OCI-LY7 (cell line): ENCODE data around the gene KIF14. TPM values are rescaled to one million over a fixed set of nuclear protein-coding genes. Genes with fewer than 3 reads are reported as not detected.

Experiments used
- BruUV-seq: library from RNA; stranded (reverse); fragments of 400-500 nt; replicated peaks from 2 replicates; lab custom pipeline; 2021; lab: Mats Ljungman, UMichigan
- CTCF ChIA-PET: fragments of 300-600 bp; sonication (Branson Sonifier 250); formaldehyde crosslinking; loops from one replicate; lab custom pipeline; 2022; ENCODE audit warnings: antibody characterized with exemption; ENCODE audit not compliant: unreplicated experiment; lab: Charles Lee
- POLR2A ChIA-PET: fragments of 300-600 bp; sonication (Branson Sonifier 250); formaldehyde crosslinking; loops from one replicate; lab custom pipeline; 2022; ENCODE audit warnings: antibody characterized with exemption; lab: Charles Lee
- DNase-seq: peaks from one replicate; pipeline ENCODE4 v3.0.0-alpha.2; 2015; ENCODE audit warnings: low spot score
- H2AFZ ChIP-seq: fragments of 200-600 bp; sonication (generic), shearing (Covaris generic); 2 replicates; pipeline ENCODE4 v1.6.1; 2014; ENCODE audit warnings: mild to moderate bottlenecking, antibody characterized with exemption, low read length, moderate library complexity
- H3K27ac ChIP-seq: fragments of 200-600 bp; sonication (generic); 2 replicates; pipeline ENCODE4 v1.5.1; 2014; ENCODE audit warnings: mixed run types, low read depth, mild to moderate bottlenecking, moderate library complexity, low read length, inconsistent platforms; ENCODE audit not compliant: poor library complexity, severe bottlenecking
- H3K36me3 ChIP-seq: fragments of 200-600 bp; sonication (generic); 2 replicates; pipeline ENCODE4 v1.6.1; 2014; ENCODE audit warnings: mild to moderate bottlenecking, antibody characterized with exemption, low read length, moderate library complexity, mixed read lengths; ENCODE audit not compliant: insufficient read depth
- H3K4me1 ChIP-seq: fragments of 200-600 bp; sonication (generic); 2 replicates; pipeline ENCODE4 v1.5.1; 2014; ENCODE audit warnings: mild to moderate bottlenecking, low read length; ENCODE audit not compliant: insufficient read depth, poor library complexity, severe bottlenecking
- H3K4me2 ChIP-seq: fragments of 200-600 bp; sonication (generic); 2 replicates; pipeline ENCODE4 v1.6.1; 2014; ENCODE audit warnings: mild to moderate bottlenecking, low read length
- H3K4me3 ChIP-seq: fragments of 200-600 bp; sonication (generic); 2 replicates; pipeline ENCODE4 v1.5.1; 2014; ENCODE audit warnings: mild to moderate bottlenecking, low read depth, low read length; ENCODE audit not compliant: poor library complexity, severe bottlenecking
- H3K79me2 ChIP-seq: fragments of 200-600 bp; sonication (generic); 2 replicates; pipeline ENCODE4 v1.6.1; 2016; ENCODE audit warnings: low read depth, mild to moderate bottlenecking, low read length, moderate library complexity, mixed read lengths; ENCODE audit not compliant: insufficient read depth
- H3K9me2 ChIP-seq: fragments of 200-600 bp; sonication (generic); 2 replicates; pipeline ENCODE4 v1.6.1; 2016; ENCODE audit warnings: mild to moderate bottlenecking, low read length, mixed read lengths; ENCODE audit not compliant: insufficient read depth
- H3K9me3 ChIP-seq: fragments of 200-600 bp; sonication (generic); 2 replicates; pipeline ENCODE4 v1.6.1; 2014; ENCODE audit warnings: mild to moderate bottlenecking, mixed run types, low read length, mixed read lengths
- H4K20me1 ChIP-seq: fragments of 200-600 bp; sonication (generic); 2 replicates; pipeline ENCODE4 v1.6.1; 2014; ENCODE audit warnings: mild to moderate bottlenecking, antibody characterized with exemption, low read length, moderate library complexity, mixed read lengths; ENCODE audit not compliant: insufficient read depth
- CTCF ChIP-seq: fragments of 200-600 bp; sonication (generic); conservative IDR thresholded peaks from 2 replicates; pipeline ENCODE4 v1.5.1; 2014; ENCODE audit warnings: mild to moderate bottlenecking, antibody characterized with exemption, low read length, moderate library complexity, mixed read lengths
- EZH2phosphoT487 ChIP-seq: fragments of 200-600 bp; sonication (generic); IDR thresholded peaks from 2 replicates; pipeline ENCODE4 v1.6.1; 2018; ENCODE audit warnings: low read depth, borderline replicate concordance, mild to moderate bottlenecking, mixed run types, antibody characterized with exemption, low read length, moderate library complexity, mixed read lengths
- intact Hi-C: fragments of 100-400 bp; cut with micrococcal nuclease; formaldehyde crosslinking; loops from one replicate; pipeline ENCODE4 v1.10.0; 2022; ENCODE audit not compliant: unreplicated experiment
- total RNA-seq, 2 experiments: library from RNA; depleted of rRNA in 1 of 2; stranded (reverse); fragments of >200 nt in 1 of 2; shearing (Covaris generic) in 1 of 2; gene quantifications; 2 replicates each; pipeline ENCODE4 v1.2.3, GENCODE V29; 2014 to 2022

KIF14 gene
- total RNA-seq, 2 experiments from 2014 or later: 15.0 to 20.1 TPM

- Histone ChIP-seq H4K20me1 (no peaks in the 10 kb centered on the region), H3K4me3 (no peak overlapping the region), H3K27ac (no peak overlapping the region), H3K4me1 (no peaks in the 10 kb centered on the region), H3K9me3 (no peaks in the 10 kb centered on the region), H3K4me2 (no peak overlapping the region), H3K36me3 (no peaks in the 10 kb centered on the region), H2AFZ (no peak overlapping the region), H3K9me2 (no peaks in the 10 kb centered on the region), H3K79me2 (no peaks in the 10 kb centered on the region)
- ChIA-PET POLR2A (interaction anchor here (0.5 to 1.5 kb wide), 7 partner anchors 22 to 964 kb away, joined by 3 to 7 read pairs (median 3); no protein-coding TSS in a partner anchor), CTCF (no interaction called here)
- intact Hi-C loops: loop anchor here (10.0 kb wide), 1 partner anchor 967 kb away; no protein-coding TSS in a partner anchor
- TF ChIP-seq CTCF: no peak
- TF ChIP-seq EZH2phosphoT487: no peak
- DNase-seq: no peak
- BruUV-seq: no TSS peak
Observed at GRCh38 chr1:200512191-200512590, 108.4 kb downstream of the KIF14 start.

GRCh38 chr1:200510228-200510623, 110.3 kb downstream of the KIF14 start:
- TF ChIP-seq EZH2phosphoT487 (no peak), CTCF (peak; percentile 99)
- Histone ChIP-seq H3K36me3 (no peaks in the 10 kb centered on the region), H3K27ac (no peak overlapping the region), H3K4me1 (no peaks in the 10 kb centered on the region), H3K9me3 (no peaks in the 10 kb centered on the region), H3K4me2 (no peak overlapping the region), H3K79me2 (no peaks in the 10 kb centered on the region), H4K20me1 (no peaks in the 10 kb centered on the region), H3K9me2 (no peaks in the 10 kb centered on the region), H3K4me3 (no peak overlapping the region), H2AFZ (no peak overlapping the region)
- CTCF ChIA-PET: interaction anchor here (0.6 to 1.0 kb wide), 3 partner anchors 9 to 825 kb away, joined by 3 to 4 read pairs (median 3); no protein-coding TSS in a partner anchor
- no TSS peak for BruUV-seq
- DNase-seq: peak; percentile 82
- POLR2A ChIA-PET: interaction anchor here (0.6 to 2.4 kb wide), 3 partner anchors 10 to 33 kb away, joined by 3 to 13 read pairs (median 4); no protein-coding TSS in a partner anchor
- intact Hi-C loops: loop anchor here (1.0 to 10.0 kb wide), 4 partner anchors 229 to 965 kb away; no protein-coding TSS in a partner anchor

- BruUV-seq: no TSS peak
- no peak for DNase-seq
- TF ChIP-seq EZH2phosphoT487 (no peak), CTCF (no peak)
- no peaks in the 10 kb centered on the region for H3K9me3 ChIP-seq
- H3K27ac ChIP-seq: no peak overlapping the region
- H3K36me3 ChIP-seq: no peaks in the 10 kb centered on the region
- H3K4me2 ChIP-seq: no peak overlapping the region
- CTCF ChIA-PET: interaction anchor here (0.6 kb wide), 1 partner anchor 268 kb away, joined by 3 read pairs; no protein-coding TSS in a partner anchor
- no peaks in the 10 kb centered on the region for H3K9me2 ChIP-seq
- no peaks in the 10 kb centered on the region for H3K79me2 ChIP-seq
- no peaks in the 10 kb centered on the region for H3K4me1 ChIP-seq
- no peak overlapping the region for H3K4me3 ChIP-seq
- POLR2A ChIA-PET: interaction anchor here (0.6 kb wide), 1 partner anchor 604 kb away, joined by 4 read pairs; no protein-coding TSS in a partner anchor
- no peak overlapping the region for H2AFZ ChIP-seq
- intact Hi-C loops: no loop called here
- no peaks in the 10 kb centered on the region for H4K20me1 ChIP-seq
Observed at GRCh38 chr1:200506471-200506870, 114.1 kb downstream of the KIF14 start.
